Jurkat, Clone E6-1 (cell line): ENCODE measurements around the gene RING1.

ENCODE experiments used
- DNase-seq: peaks from one replicate; pipeline ENCODE4 v3.0.0-alpha.2; 2011; ENCODE audit warnings: low read depth, low spot score
- H3K4me3 ChIP-seq: 2 replicates; pipeline ENCODE4 v1.5.1; 2011; ENCODE audit warnings: mild to moderate bottlenecking, low read length, control low read depth, moderate library complexity

RING1 gene

GRCh38 chr6:33171016-33171879 is 37.1 kb upstream of the RING1 start:
- DNase-seq, result no peak
- no peak overlapping the region for H3K4me3 ChIP-seq

- no peak overlapping the region for H3K4me3 ChIP-seq
- DNase-seq, result no peak
These were observed 36.2 kb upstream of the RING1 start for GRCh38 chr6:33171880-33172687.

- DNase-seq, result no peak
- no peak overlapping the region for H3K4me3 ChIP-seq
These were observed 35.4 kb upstream of the RING1 start for GRCh38 chr6:33172688-33173534.

- no peak overlapping the region for H3K4me3 ChIP-seq
These were observed 34.6 kb upstream of the RING1 start for GRCh38 chr6:33173535-33174180.

GRCh38 chr6:33174784-33175183 is 33.5 kb upstream of the RING1 start:
- DNase-seq, result no peak
- no peak overlapping the region for H3K4me3 ChIP-seq

More at GRCh38 chr6:33173535-33174180, 34.6 kb upstream of the RING1 start:
- no peak for DNase-seq

- H3K4me3 ChIP-seq, result no peak overlapping the region
- no peak for DNase-seq
These were observed 32.7 kb upstream of the RING1 start for GRCh38 chr6:33175436-33176069.

GRCh38 chr6:33176906-33177305 is 31.4 kb upstream of the RING1 start:
- no peak overlapping the region for H3K4me3 ChIP-seq
- no peak for DNase-seq

GRCh38 chr6:33177552-33178446 is 30.5 kb upstream of the RING1 start:
- DNase-seq, result no peak
- H3K4me3 ChIP-seq, result no peak overlapping the region

GRCh38 chr6:33178755-33179475 is 29.4 kb upstream of the RING1 start:
- no peak for DNase-seq
- H3K4me3 ChIP-seq, result no peak overlapping the region

- H3K4me3 ChIP-seq, result no peak overlapping the region
- DNase-seq, result no peak
These were observed 27.2 kb upstream of the RING1 start for GRCh38 chr6:33181141-33181540.

GRCh38 chr6:33183071-33183683 is 25.1 kb upstream of the RING1 start:
- no peak overlapping the region for H3K4me3 ChIP-seq

GRCh38 chr6:33185190-33185589 is 23.1 kb upstream of the RING1 start:
- H3K4me3 ChIP-seq, result no peak overlapping the region
- DNase-seq, result no peak

More at GRCh38 chr6:33183071-33183683, 25.1 kb upstream of the RING1 start:
- no peak for DNase-seq

- no peak for DNase-seq
- H3K4me3 ChIP-seq, result no peak overlapping the region
These were observed 22.6 kb upstream of the RING1 start for GRCh38 chr6:33185654-33186187.

GRCh38 chr6:33187809-33188208 is 20.5 kb upstream of the RING1 start:
- no peak for DNase-seq
- H3K4me3 ChIP-seq, result no peak overlapping the region

- DNase-seq, result no peak
- H3K4me3 ChIP-seq, result no peak overlapping the region
These were observed 19.1 kb upstream of the RING1 start for GRCh38 chr6:33189164-33189563.
